HG02571 (cell line): Measurements from ENCODE around the gene LSM14B.

Source experiments
- ATAC-seq: cut with Tn5 transposase; IDR thresholded peaks from one replicate; pipeline ENCODE4 v1.9.1; 2021; ENCODE audit warnings: mild to moderate bottlenecking, moderate library complexity; ENCODE audit not compliant: unreplicated experiment

LSM14B gene

GRCh38 chr20:62131560-62132320 is 9.5 kb downstream of the LSM14B start:
- ATAC-seq = no peak

GRCh38 chr20:62132421-62132820 is 10.1 kb downstream of the LSM14B start:
- ATAC-seq = no peak

GRCh38 chr20:62133051-62133845 is 11.0 kb downstream of the LSM14B start:
- no peak for ATAC-seq

- ATAC-seq = no peak
Measured at GRCh38 chr20:62133864-62134263, 11.6 kb downstream of the LSM14B start.

GRCh38 chr20:62134735-62135231 is 12.5 kb downstream of the LSM14B start:
- ATAC-seq = no peak

DNA sequence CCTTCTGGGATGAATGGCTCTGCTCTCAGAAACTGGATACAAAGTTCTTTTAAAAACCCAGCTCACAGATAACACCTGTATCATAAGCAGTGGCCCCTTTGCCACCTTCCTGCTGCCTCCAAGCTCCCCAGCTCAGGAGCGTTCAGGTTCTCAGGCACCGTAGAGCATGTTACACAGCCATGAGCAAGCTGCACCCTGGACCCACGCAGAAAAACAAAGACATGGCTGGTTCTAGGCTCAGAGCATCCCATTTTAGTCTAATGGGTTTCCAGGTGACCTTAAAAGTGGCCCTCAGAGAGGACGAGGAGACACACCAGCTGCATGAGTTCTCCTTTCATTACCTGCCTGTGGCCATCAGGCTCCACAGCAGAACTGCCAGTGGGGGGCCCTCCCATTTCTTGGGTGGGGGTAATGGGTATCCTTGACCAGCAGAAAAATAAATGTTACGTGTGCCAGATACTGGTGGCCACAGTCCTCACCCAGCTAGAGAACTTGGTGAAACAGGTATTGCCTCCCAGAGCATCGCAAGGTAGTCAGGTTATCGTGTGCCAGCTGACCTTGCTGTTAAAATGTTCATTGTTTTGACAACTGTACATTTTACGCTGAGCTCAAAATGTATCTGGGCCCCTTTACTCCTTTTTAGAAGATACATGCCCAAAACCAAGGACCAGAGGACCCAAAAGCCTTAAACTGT is 13.4 kb downstream of the LSM14B start:
- no peak for ATAC-seq

DNA sequence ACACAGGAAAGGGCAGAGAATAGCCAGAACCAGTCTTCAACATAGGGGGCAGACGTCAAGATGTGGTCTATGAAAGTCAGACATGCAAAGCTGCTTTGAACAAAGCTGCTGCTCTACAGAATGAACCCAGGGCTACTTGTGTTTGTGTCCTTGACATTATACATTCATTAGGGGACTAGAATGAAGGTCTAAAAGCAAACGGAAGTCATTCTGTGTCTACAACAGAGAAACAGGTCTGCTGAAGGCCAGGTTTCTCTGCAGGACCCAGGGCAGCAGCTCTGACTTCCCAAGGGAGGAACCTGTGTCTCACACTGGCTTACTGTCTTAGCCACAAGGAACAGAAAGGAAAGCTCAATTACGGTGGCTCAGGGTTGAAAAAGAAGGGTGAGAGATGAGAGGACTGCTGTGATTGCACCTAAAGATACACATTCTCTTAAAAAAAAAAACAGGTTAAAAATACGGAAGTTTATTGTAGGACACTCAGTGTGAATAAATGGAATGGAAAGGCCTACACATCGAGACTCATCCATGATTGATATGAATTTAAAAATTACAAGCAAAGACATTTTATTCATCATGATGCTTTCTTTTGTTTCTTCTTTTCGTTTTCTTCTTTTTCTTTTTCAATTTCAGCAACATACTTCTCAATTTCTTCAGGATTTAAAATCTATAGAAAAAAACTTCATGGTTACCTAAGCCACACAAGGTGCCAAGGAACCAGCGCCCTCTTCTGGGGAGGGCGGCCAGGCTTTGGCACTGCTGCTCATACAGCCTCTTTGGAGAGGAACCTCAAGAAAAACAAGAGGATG is 14.2 kb downstream of the LSM14B start:
- no peak for ATAC-seq

DNA sequence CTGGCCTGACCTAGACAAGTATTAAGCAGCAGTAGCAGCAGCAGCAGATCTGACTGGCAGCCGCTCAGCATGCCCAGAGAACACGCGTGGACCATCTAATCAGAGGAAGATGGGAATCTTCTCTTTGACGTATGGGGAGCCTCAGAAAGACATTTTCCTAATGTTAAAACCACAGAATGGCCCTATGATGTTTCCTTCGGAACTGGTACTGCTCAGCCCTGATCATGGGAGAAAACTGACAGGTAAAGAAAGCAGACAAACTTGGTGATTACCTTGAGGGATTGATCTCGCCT is 14.8 kb downstream of the LSM14B start:
- ATAC-seq = no peak

GRCh38 chr20:62137478-62138203 is 15.4 kb downstream of the LSM14B start:
- no peak for ATAC-seq

GRCh38 chr20:62138204-62138543 is 15.9 kb downstream of the LSM14B start:
- ATAC-seq = no peak

- no peak for ATAC-seq
Measured at GRCh38 chr20:62138912-62139311, 16.6 kb downstream of the LSM14B start.

- ATAC-seq = no peak
Measured at GRCh38 chr20:62139636-62140035, 17.4 kb downstream of the LSM14B start.

GRCh38 chr20:62141043-62141396 is 18.7 kb downstream of the LSM14B start:
- ATAC-seq = no peak

DNA sequence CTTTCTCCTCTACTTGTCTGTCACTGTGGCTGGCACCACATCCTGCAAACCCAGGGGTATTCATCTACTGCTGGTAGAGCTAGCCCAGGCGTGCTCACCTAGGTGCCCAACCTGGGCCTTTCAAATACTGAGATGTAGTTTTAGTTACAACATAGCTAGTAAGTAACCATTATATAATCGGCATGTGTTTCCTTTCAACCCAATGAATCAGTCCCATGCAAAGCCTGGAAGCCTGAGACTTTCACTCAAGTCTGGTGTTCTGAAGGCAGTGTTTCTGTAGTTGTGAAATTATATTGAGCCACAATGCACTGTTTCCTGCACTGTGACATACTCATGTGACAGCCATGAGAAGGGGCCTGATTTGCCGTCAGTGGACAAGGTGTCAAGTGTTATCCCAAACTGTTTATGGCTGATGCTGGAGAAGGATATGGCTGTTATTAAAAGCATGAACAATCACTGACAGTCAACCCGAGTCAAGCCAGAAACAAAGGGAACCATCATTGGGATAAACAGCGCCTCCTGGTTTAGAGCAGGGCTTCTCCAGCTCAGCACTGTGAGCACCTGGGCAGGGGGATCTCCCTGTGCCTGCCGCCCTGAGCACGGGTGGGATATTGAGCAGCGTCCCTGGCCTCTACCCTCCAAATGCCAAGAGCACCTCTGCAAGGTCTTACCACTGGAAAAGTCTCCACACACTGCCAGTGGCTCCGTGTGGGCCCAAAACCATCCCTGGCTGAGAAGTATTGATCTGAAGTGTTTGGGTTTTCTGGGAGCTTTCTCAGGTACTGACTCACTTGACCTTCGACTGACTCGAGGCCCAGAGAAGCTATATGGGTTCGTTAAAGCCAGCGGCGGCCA is 19.3 kb downstream of the LSM14B start:
- no peak for ATAC-seq

GRCh38 chr20:62142252-62143080 is 20.2 kb downstream of the LSM14B start:
- peak; percentile 14 for ATAC-seq

- ATAC-seq = peak; percentile 65
Measured at GRCh38 chr20:62143081-62143956, 21.0 kb downstream of the LSM14B start, which contains the start of the genes PSMA7 and SS18L1. Gene PSMA7, minus strand, starts transcription at chr20:62143394. Its CDS starts 91 bp downstream, at chr20:62143303. Gene SS18L1, plus strand, starts transcription at chr20:62143769. Its CDS starts 52 bp downstream, at chr20:62143821.
